H9 (cell line): ENCODE data around the gene PLG. TPM values are rescaled to one million over a fixed set of nuclear protein-coding genes. Genes with fewer than 3 reads are reported as not detected.

ENCODE experiments used
- DNase-seq: peaks from one replicate; pipeline ENCODE4 v3.0.0-alpha.2; 2017
- H2AFZ ChIP-seq: one replicate; pipeline ENCODE4 v1.6.1; 2013; ENCODE audit warnings: mild to moderate bottlenecking, low read length, control low read depth, moderate library complexity
- H2AK5ac ChIP-seq: 2 replicates; pipeline ENCODE4 v1.6.1; 2013; ENCODE audit warnings: low read length, control low read depth, mixed read lengths; ENCODE audit not compliant: insufficient read length
- H2BK120ac ChIP-seq: one replicate; pipeline ENCODE4 v1.6.1; 2013; ENCODE audit warnings: low read depth, mild to moderate bottlenecking, low read length, control low read depth, inconsistent platforms; ENCODE audit not compliant: poor library complexity, severe bottlenecking
- H2BK12ac ChIP-seq: 2 replicates; pipeline ENCODE4 v1.6.1; 2013; ENCODE audit warnings: low read length, control low read depth, mixed read lengths, low read depth; ENCODE audit not compliant: insufficient read length
- H2BK15ac ChIP-seq: 2 replicates; pipeline ENCODE4 v1.6.1; 2013; ENCODE audit warnings: low read depth, low read length, control low read depth
- H2BK20ac ChIP-seq: one replicate; pipeline ENCODE4 v1.6.1; 2013; ENCODE audit warnings: low read depth, mild to moderate bottlenecking, low read length, control low read depth, inconsistent platforms; ENCODE audit not compliant: poor library complexity, severe bottlenecking
- H2BK5ac ChIP-seq: 2 replicates; pipeline ENCODE4 v1.6.1; 2013; ENCODE audit warnings: low read length, control low read depth, mixed read lengths; ENCODE audit not compliant: insufficient read length
- H3K14ac ChIP-seq: 2 replicates; pipeline ENCODE4 v1.6.1; 2013; ENCODE audit warnings: low read length, control low read depth; ENCODE audit not compliant: insufficient read depth
- H3K18ac ChIP-seq: 2 replicates; pipeline ENCODE4 v1.6.1; 2013; ENCODE audit warnings: low read depth, mild to moderate bottlenecking, mixed read lengths, low read length, control low read depth; ENCODE audit not compliant: insufficient read length
- H3K23ac ChIP-seq: 2 replicates; pipeline ENCODE4 v1.6.1; 2013; ENCODE audit warnings: low read length, control low read depth, mixed read lengths, low read depth; ENCODE audit not compliant: insufficient read length
- H3K23me2 ChIP-seq: 2 replicates; pipeline ENCODE4 v1.6.1; 2013; ENCODE audit warnings: low read depth, mild to moderate bottlenecking, mixed read lengths, low read length, control low read depth; ENCODE audit not compliant: insufficient read length, poor library complexity, severe bottlenecking
- H3K27ac ChIP-seq: 2 replicates; pipeline ENCODE4 v1.5.1; 2013; ENCODE audit warnings: low read length, control low read depth, mixed read lengths, low read depth; ENCODE audit not compliant: insufficient read length
- H3K27me3 ChIP-seq: 2 replicates; pipeline ENCODE4 v1.6.1; 2013; ENCODE audit warnings: low read length, control low read depth, inconsistent platforms; ENCODE audit not compliant: insufficient read depth
- H3K4ac ChIP-seq: 2 replicates; pipeline ENCODE4 v1.6.1; 2013; ENCODE audit warnings: low read depth, mild to moderate bottlenecking, control low read depth, inconsistent platforms, low read length, moderate library complexity
- H3K4me1 ChIP-seq: 2 replicates; pipeline ENCODE4 v1.6.1; 2013; ENCODE audit warnings: low read length, control low read depth, inconsistent platforms; ENCODE audit not compliant: insufficient read depth
- H3K4me2 ChIP-seq: 2 replicates; pipeline ENCODE4 v1.6.1; 2013; ENCODE audit warnings: low read length, control low read depth, mixed read lengths; ENCODE audit not compliant: insufficient read length, insufficient read depth
- H3K56ac ChIP-seq: 2 replicates; pipeline ENCODE4 v1.6.1; 2013; ENCODE audit warnings: low read depth, mild to moderate bottlenecking, mixed read lengths, low read length, control low read depth; ENCODE audit not compliant: insufficient read length
- H3K79me1 ChIP-seq: 2 replicates; pipeline ENCODE4 v1.6.1; 2013; ENCODE audit warnings: low read depth, mild to moderate bottlenecking, moderate library complexity, low read length, control low read depth, inconsistent platforms; ENCODE audit not compliant: insufficient read depth, poor library complexity, severe bottlenecking
- H3K79me2 ChIP-seq: 2 replicates; pipeline ENCODE4 v1.6.1; 2013; ENCODE audit warnings: low read length, control low read depth, inconsistent platforms; ENCODE audit not compliant: insufficient read depth
- H3K9ac ChIP-seq: 2 replicates; pipeline ENCODE4 v1.6.1; 2013; ENCODE audit warnings: low read length, control low read depth, mixed read lengths; ENCODE audit not compliant: insufficient read length; ENCODE audit errors: extremely low read depth
- H3K9me3 ChIP-seq: one replicate; pipeline ENCODE4 v1.6.1; 2013; ENCODE audit warnings: low read depth, low read length, inconsistent platforms; ENCODE audit not compliant: control insufficient read depth
- H3T11ph ChIP-seq: one replicate; pipeline ENCODE4 v1.6.1; 2013; ENCODE audit warnings: mild to moderate bottlenecking, low read length, control low read depth, inconsistent platforms
- H4K20me1 ChIP-seq: one replicate; pipeline ENCODE4 v1.6.1; 2013; ENCODE audit not compliant: control insufficient read depth, insufficient read length, insufficient read depth
- H4K5ac ChIP-seq: 2 replicates; pipeline ENCODE4 v1.6.1; 2013; ENCODE audit warnings: low read depth, mild to moderate bottlenecking, mixed read lengths, low read length, control low read depth; ENCODE audit not compliant: insufficient read length
- H4K8ac ChIP-seq: replicated peaks from 2 replicates; pipeline ENCODE4 v1.6.1; 2013; ENCODE audit warnings: low read length, control low read depth, mixed read lengths, low read depth; ENCODE audit not compliant: insufficient read length
- H4K91ac ChIP-seq: 2 replicates; pipeline ENCODE4 v1.6.1; 2013; ENCODE audit warnings: low read depth, mild to moderate bottlenecking, moderate library complexity, mixed read lengths, low read length, control low read depth; ENCODE audit not compliant: insufficient read length
- H3K27ac Mint-ChIP-seq, 3 experiments: 2 replicates in 2 of 3; 3 replicates in 1 of 3; pipeline ENCODE4 v1.8.0; 2020 to 2021; ENCODE audit warnings: mixed read lengths in 3 of 3, mild to moderate bottlenecking in 1 of 3, moderate library complexity in 1 of 3
- H3K27me3 Mint-ChIP-seq: 2 replicates; pipeline ENCODE4 v1.8.0; 2021; ENCODE audit warnings: low read depth, mild to moderate bottlenecking, moderate library complexity, mixed read lengths
- H3K36me3 Mint-ChIP-seq, 3 experiments: 2 replicates in 2 of 3; 3 replicates in 1 of 3; pipeline ENCODE4 v1.8.0; 2020 to 2021; ENCODE audit warnings: low read depth in 3 of 3, mixed read lengths in 3 of 3; ENCODE audit not compliant: insufficient read depth in 1 of 3
- H3K4me1 Mint-ChIP-seq, 2 experiments: 2 replicates each; pipeline ENCODE4 v1.8.0; 2020; ENCODE audit warnings: mixed read lengths in 2 of 2
- H3K4me3 Mint-ChIP-seq, 2 experiments: 2 replicates in 1 of 2; 3 replicates in 1 of 2; pipeline ENCODE4 v1.8.0; 2020 to 2021; ENCODE audit warnings: mild to moderate bottlenecking in 2 of 2, mixed read lengths in 2 of 2, moderate library complexity in 1 of 2
- H3K9me3 Mint-ChIP-seq, 2 experiments: 2 replicates in 1 of 2; 3 replicates in 1 of 2; pipeline ENCODE4 v1.8.0; 2020; ENCODE audit warnings: mild to moderate bottlenecking in 2 of 2, mixed read lengths in 2 of 2, moderate library complexity in 1 of 2
- WGBS: extraction: QIAGEN DNeasy Blood & Tissue Kit; methylation state at CpG from one replicate; pipeline ENCODE4 v1.1.7; 2013; ENCODE audit warnings: missing lambda C conversion rate, low lambda C conversion rate, mixed read lengths; ENCODE audit not compliant: insufficient read length; ENCODE audit errors: extremely low coverage; 5-methylcytosine and 5-hydroxymethylcytosine counted together
- total RNA-seq: library from RNA; stranded (reverse); gene quantifications from 2 replicates; pipeline ENCODE4 v1.2.1, GENCODE V29; 2021
- TF ChIP-seq, protein P1 (sequence below): fragments of 200-600 bp; sonication (generic); conservative IDR thresholded peaks from 3 replicates; pipeline ENCODE4 v1.8.0; 2021; ENCODE audit warnings: antibody characterized with exemption, mild to moderate bottlenecking

Gene PLG
- total RNA-seq, 1 experiment from 2014 or later: not detected

DNA sequence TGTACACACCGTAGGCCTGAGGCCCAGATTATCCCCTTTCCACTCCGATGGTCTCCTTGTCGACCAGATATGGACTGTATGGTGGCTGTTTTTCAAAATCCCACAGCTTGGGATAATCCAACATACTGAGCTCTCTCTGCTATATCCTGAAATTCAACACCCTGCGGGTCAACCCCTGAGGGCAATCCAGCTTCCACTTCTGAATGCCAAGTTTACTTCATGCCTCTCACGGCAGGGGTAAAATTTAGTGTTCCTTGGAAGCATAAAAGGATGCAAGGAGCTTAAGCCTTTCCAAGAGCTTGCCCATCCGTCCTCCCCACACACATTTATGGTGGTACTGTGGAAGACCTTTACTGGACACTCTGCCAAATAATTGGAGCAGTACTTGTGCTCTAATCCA is 90.7 kb downstream of the PLG start:
- no peak for DNase-seq
- Histone ChIP-seq H3K9me3 (no peaks in the 10 kb centered on the region), H3K79me2 (no peaks in the 10 kb centered on the region), H3K18ac (no peak overlapping the region), H2AK5ac (no peak overlapping the region), H3K23ac (no peak overlapping the region), H3K27ac (no peak overlapping the region), H2BK15ac (no peak overlapping the region), H3K14ac (no peak overlapping the region), H3K27me3 (no peaks in the 10 kb centered on the region), H2BK20ac (no peak overlapping the region), H3K4me2 (no peak overlapping the region), H3K4me1 (no peaks in the 10 kb centered on the region; the same call in 1 of the 2 replicates), H3T11ph (no peak overlapping the region), H3K4ac (no peak overlapping the region), H3K79me1 (no peaks in the 10 kb centered on the region), H2BK12ac (no peak overlapping the region), H2BK5ac (no peak overlapping the region), H4K91ac (no peak overlapping the region), H3K9ac (no peak overlapping the region), H4K20me1 (no peaks in the 10 kb centered on the region), H2AFZ (no peak overlapping the region), H4K8ac (no peak overlapping the region), H3K23me2 (no peaks in the 10 kb centered on the region), H4K5ac (no peak overlapping the region), H3K56ac (no peak overlapping the region), H2BK120ac (no peak overlapping the region)
- TF ChIP-seq, protein P1, sequence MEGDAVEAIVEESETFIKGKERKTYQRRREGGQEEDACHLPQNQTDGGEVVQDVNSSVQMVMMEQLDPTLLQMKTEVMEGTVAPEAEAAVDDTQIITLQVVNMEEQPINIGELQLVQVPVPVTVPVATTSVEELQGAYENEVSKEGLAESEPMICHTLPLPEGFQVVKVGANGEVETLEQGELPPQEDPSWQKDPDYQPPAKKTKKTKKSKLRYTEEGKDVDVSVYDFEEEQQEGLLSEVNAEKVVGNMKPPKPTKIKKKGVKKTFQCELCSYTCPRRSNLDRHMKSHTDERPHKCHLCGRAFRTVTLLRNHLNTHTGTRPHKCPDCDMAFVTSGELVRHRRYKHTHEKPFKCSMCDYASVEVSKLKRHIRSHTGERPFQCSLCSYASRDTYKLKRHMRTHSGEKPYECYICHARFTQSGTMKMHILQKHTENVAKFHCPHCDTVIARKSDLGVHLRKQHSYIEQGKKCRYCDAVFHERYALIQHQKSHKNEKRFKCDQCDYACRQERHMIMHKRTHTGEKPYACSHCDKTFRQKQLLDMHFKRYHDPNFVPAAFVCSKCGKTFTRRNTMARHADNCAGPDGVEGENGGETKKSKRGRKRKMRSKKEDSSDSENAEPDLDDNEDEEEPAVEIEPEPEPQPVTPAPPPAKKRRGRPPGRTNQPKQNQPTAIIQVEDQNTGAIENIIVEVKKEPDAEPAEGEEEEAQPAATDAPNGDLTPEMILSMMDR: no peak
- H3K4me3 Mint-ChIP-seq: no peak overlapping the region
- no CpG with 5 or more reads among the region's 6 CpGs for WGBS
- peaks cover 2% of the 10 kb centered on the region; the same call in 1 of the 2 replicates for H3K27me3 Mint-ChIP-seq
- no peak overlapping the region for H3K27ac Mint-ChIP-seq
- H3K9me3 Mint-ChIP-seq: peaks cover 4% of the 10 kb centered on the region in 2 experiments
- H3K36me3 Mint-ChIP-seq: peaks cover 2 to 3% (median 2%) of the 10 kb centered on the region in 3 experiments; a peak in 4 of 7 replicates
- peaks cover 30 to 32% of the 10 kb centered on the region in 2 experiments for H3K4me1 Mint-ChIP-seq
